SU-DHL-6 (cell line): ENCODE measurements around the gene TMEM229A.
"Not testable (repeated sequence)": the region's sequence is repeated elsewhere in the genome, so short reads cannot be mapped to it uniquely, and the experiment has no call there.

ENCODE experiments used
- H2AFZ ChIP-seq: fragments of 200-600 bp; sonication (generic); 2 replicates; pipeline ENCODE4 v1.6.1; 2014; ENCODE audit warnings: low read depth, mild to moderate bottlenecking, moderate library complexity, mixed read lengths, antibody characterized with exemption, low read length; ENCODE audit not compliant: severe bottlenecking
- H3F3A ChIP-seq: fragments of 200-600 bp; shearing (Covaris generic); 2 replicates; pipeline ENCODE4 v1.6.0; 2016; ENCODE audit warnings: antibody characterized with exemption, mild to moderate bottlenecking; ENCODE audit not compliant: insufficient read depth
- H3K27ac ChIP-seq: fragments of 200-600 bp; sonication (generic); 2 replicates; pipeline ENCODE4 v1.5.1; 2016; ENCODE audit warnings: low read depth, mild to moderate bottlenecking, low read length, moderate library complexity, mixed read lengths
- H3K27me3 ChIP-seq: fragments of 200-600 bp; sonication (generic), shearing (Covaris generic); 2 replicates; pipeline ENCODE4 v1.6.0; 2014; ENCODE audit warnings: mild to moderate bottlenecking, low read length
- H3K36me3 ChIP-seq: fragments of 200-600 bp; sonication (generic); 2 replicates; pipeline ENCODE4 v1.6.1; 2014; ENCODE audit warnings: mild to moderate bottlenecking, low read length, mixed read lengths
- H3K4me2 ChIP-seq: fragments of 300-600, 200-600 bp; shearing (Covaris generic), sonication (generic); 2 replicates; pipeline ENCODE4 v1.6.0; 2014; ENCODE audit warnings: low read length, low read depth, mild to moderate bottlenecking; ENCODE audit not compliant: poor library complexity, severe bottlenecking
- H3K4me3 ChIP-seq: fragments of 200-600 bp; sonication (generic); 2 replicates; pipeline ENCODE4 v1.5.1; 2014; ENCODE audit warnings: antibody characterized with exemption, low read length, mild to moderate bottlenecking, mixed read lengths; ENCODE audit not compliant: insufficient read depth, poor library complexity, severe bottlenecking
- H3K79me2 ChIP-seq: fragments of 200-600 bp; sonication (generic); 2 replicates; pipeline ENCODE4 v1.6.1; 2014; ENCODE audit warnings: mild to moderate bottlenecking, low read length, moderate library complexity; ENCODE audit not compliant: insufficient read depth
- H3K9ac ChIP-seq: fragments of 200-600 bp; sonication (generic); 2 replicates; pipeline ENCODE4 v1.7.0; 2014; ENCODE audit warnings: mild to moderate bottlenecking, low read length
- H3K9me2 ChIP-seq: fragments of 200-600 bp; sonication (generic); replicated peaks from 2 replicates; pipeline ENCODE4 v1.6.1; 2014; ENCODE audit warnings: low read length; ENCODE audit not compliant: insufficient read depth
- H3K9me3 ChIP-seq: fragments of 200-600 bp; sonication (generic); 2 replicates; pipeline ENCODE4 v1.6.1; 2014; ENCODE audit warnings: low read length, mixed read lengths; ENCODE audit not compliant: insufficient read depth
- H4K20me1 ChIP-seq: fragments of 200-600 bp; sonication (generic); 2 replicates; pipeline ENCODE4 v1.6.1; 2014; ENCODE audit warnings: low read depth, mild to moderate bottlenecking, antibody characterized with exemption, low read length, moderate library complexity, mixed read lengths
- CTCF ChIP-seq: fragments of 200-600 bp; sonication (generic); IDR thresholded peaks from one replicate; pipeline ENCODE4 v1.5.1; 2017; ENCODE audit warnings: antibody characterized with exemption, mild to moderate bottlenecking, low read length, moderate library complexity; ENCODE audit not compliant: insufficient read depth, poor library complexity, severe bottlenecking
- EZH2phosphoT487 ChIP-seq: fragments of 200-600 bp; sonication (generic), shearing (Covaris generic); conservative IDR thresholded peaks from 2 replicates; pipeline ENCODE4 v1.6.1; 2018; ENCODE audit warnings: mild to moderate bottlenecking, antibody characterized with exemption, low read length, moderate library complexity, mixed read lengths

TMEM229A gene

GRCh38 chr7:124012864-124013263, 20.0 kb downstream of the TMEM229A start:
- no peak overlapping the region for H3K4me2 ChIP-seq
- no peaks in the 10 kb centered on the region for H4K20me1 ChIP-seq
- H3K36me3 ChIP-seq, result no peaks in the 10 kb centered on the region
- H3K79me2 ChIP-seq, result no peaks in the 10 kb centered on the region
- H3K9me3 ChIP-seq, result no peaks in the 10 kb centered on the region
- H3K4me3 ChIP-seq, result no peak overlapping the region
- TF ChIP-seq CTCF (no peak), EZH2phosphoT487 (no peak)
- H3K9me2 ChIP-seq, result no peaks in the 10 kb centered on the region
- H2AFZ ChIP-seq, result no peak overlapping the region
- no peak overlapping the region for H3K9ac ChIP-seq
- H3K27me3 ChIP-seq, result no peaks in the 10 kb centered on the region
- no peaks in the 10 kb centered on the region for H3F3A ChIP-seq
- H3K27ac ChIP-seq, result no peak overlapping the region

GRCh38 chr7:124009321-124009720, 23.5 kb downstream of the TMEM229A start:
- H3K9ac ChIP-seq, result no peak overlapping the region
- no peaks in the 10 kb centered on the region for H3F3A ChIP-seq
- H4K20me1 ChIP-seq, result no peaks in the 10 kb centered on the region
- no peak for TF ChIP-seq EZH2phosphoT487
- no peak for TF ChIP-seq CTCF
- H3K79me2 ChIP-seq, result no peaks in the 10 kb centered on the region
- no peak overlapping the region for H3K4me2 ChIP-seq
- no peaks in the 10 kb centered on the region for H3K9me3 ChIP-seq
- no peaks in the 10 kb centered on the region for H3K27me3 ChIP-seq
- H3K36me3 ChIP-seq, result no peaks in the 10 kb centered on the region
- no peak overlapping the region for H3K4me3 ChIP-seq
- no peak overlapping the region for H3K27ac ChIP-seq
- no peaks in the 10 kb centered on the region for H3K9me2 ChIP-seq
- no peak overlapping the region for H2AFZ ChIP-seq

GRCh38 chr7:124008296-124008695, 24.6 kb downstream of the TMEM229A start:
- not testable (repeated sequence) for H3K79me2 ChIP-seq, H3K4me3 ChIP-seq, H3F3A ChIP-seq, H3K4me2 ChIP-seq, H3K36me3 ChIP-seq, H2AFZ ChIP-seq, H3K27me3 ChIP-seq, H3K9me2 ChIP-seq, H3K9me3 ChIP-seq, H3K27ac ChIP-seq, H3K9ac ChIP-seq, H4K20me1 ChIP-seq

GRCh38 chr7:123999703-124000102, 33.2 kb downstream of the TMEM229A start:
- Histone ChIP-seq H3K9ac (no peak overlapping the region), H3K9me2 (no peaks in the 10 kb centered on the region), H3F3A (no peaks in the 10 kb centered on the region), H3K27me3 (no peaks in the 10 kb centered on the region), H3K9me3 (no peaks in the 10 kb centered on the region), H3K27ac (no peak overlapping the region), H3K79me2 (no peaks in the 10 kb centered on the region), H3K4me3 (no peak overlapping the region), H3K36me3 (no peaks in the 10 kb centered on the region), H2AFZ (no peak overlapping the region), H4K20me1 (no peaks in the 10 kb centered on the region), H3K4me2 (no peak overlapping the region)
- TF ChIP-seq CTCF (no peak), EZH2phosphoT487 (no peak)
